Mucosa of descending colon (tissue), 3 donors: ENCODE results near the gene RAB20. TPM values are rescaled to one million over a fixed set of nuclear protein-coding genes. Genes with fewer than 3 reads are reported as not detected.

Experiments used
- ATAC-seq: fragments of 200-7000 bp; cut with Tn5 transposase; one replicate; pipeline ENCODE4 v1.9.1; 2020; ENCODE audit warnings: mild to moderate bottlenecking, moderate library complexity
- DNase-seq, 3 donors: peaks; one replicate each; pipeline ENCODE4 v3.0.0-alpha.2; 2020
- H3K36me3 ChIP-seq: fragments of 200-600 bp; one replicate; pipeline ENCODE4 v1.8.0; 2021; ENCODE audit warnings: low read depth, mild to moderate bottlenecking
- H3K4me1 ChIP-seq: fragments of 200-600 bp; one replicate; pipeline ENCODE4 v1.8.0; 2021; ENCODE audit warnings: low read depth, mild to moderate bottlenecking
- H3K4me3 ChIP-seq: fragments of 200-600 bp; one replicate; pipeline ENCODE4 v1.8.0; 2021; ENCODE audit warnings: mild to moderate bottlenecking
- H3K9me3 ChIP-seq: fragments of 200-600 bp; one replicate; pipeline ENCODE4 v1.8.0; 2021; ENCODE audit warnings: mild to moderate bottlenecking
- CTCF ChIP-seq: fragments of 200-600 bp; IDR thresholded peaks from one replicate; pipeline ENCODE4 v1.8.0; 2022; ENCODE audit warnings: antibody characterized with exemption, mild to moderate bottlenecking
- intact Hi-C, 2 donors: fragments of 100-400 bp; cut with DNase I in 1 of 2; cut with micrococcal nuclease in 1 of 2; formaldehyde crosslinking; loops; one replicate each; pipeline versions ENCODE4 v1.11.0 to v1.11.1; 2022; cut with DNase I, micrococcal nuclease
- total RNA-seq, 3 donors: library from RNA; stranded (reverse); fragmentation: NEBNext Ultra II Directional in 2 of 3; extraction: Animal tissue kit (Norgen Biotek cat#: 25700) in 2 of 3; gene quantifications; one replicate each; pipeline versions ENCODE4 v1.2.1 to v1.2.4, GENCODE V29; 2021 to 2023
- donor health status: DM: no; HTN: no; CAD: no; lungs with moderate emphysema.
- donor health status: DM: no; HTN: no; CAD: no.
- donor health status: DM: no; HTN: yes; CAD: no.

RAB20 gene
- total RNA-seq, 3 donors from 2014 or later = 24.4 to 45.2 (median 33.7) TPM

GRCh38 chr13:110511509-110512181 is 49.9 kb downstream of the RAB20 start:
- intact Hi-C loops = no loop called here
- peak in 1 of 3 donors; percentile 42 for DNase-seq
- no peak for ATAC-seq
- Histone ChIP-seq H3K36me3 (peaks cover 7% of the 10 kb centered on the region), H3K9me3 (no peaks in the 10 kb centered on the region), H3K4me1 (peaks cover 9% of the 10 kb centered on the region), H3K4me3 (no peak overlapping the region)
- no peak for TF ChIP-seq CTCF

- DNase-seq = peak in 1 of 3 donors; percentile 55
- intact Hi-C loops = no loop called here
- no peak for ATAC-seq
Observed at GRCh38 chr13:110509971-110510786, 51.3 kb downstream of the RAB20 start.

GRCh38 chr13:110509478-110509926 is 52.0 kb downstream of the RAB20 start:
- Histone ChIP-seq H3K4me1 (peaks cover 14% of the 10 kb centered on the region), H3K9me3 (no peaks in the 10 kb centered on the region), H3K36me3 (peaks cover 7% of the 10 kb centered on the region), H3K4me3 (no peak overlapping the region)
- ATAC-seq = no peak
- no peak for DNase-seq
- TF ChIP-seq CTCF = no peak
- intact Hi-C loops = no loop called here

More at GRCh38 chr13:110509971-110510786, 51.3 kb downstream of the RAB20 start:
- Histone ChIP-seq H3K4me3 (no peak overlapping the region), H3K36me3 (peaks cover 7% of the 10 kb centered on the region), H3K4me1 (peaks cover 14% of the 10 kb centered on the region), H3K9me3 (no peaks in the 10 kb centered on the region)
- no peak for TF ChIP-seq CTCF

GRCh38 chr13:110507678-110508381 is 53.7 kb downstream of the RAB20 start:
- ATAC-seq (peak; percentile 88), DNase-seq (peak; percentile 82 to 89 (median 86))
- Histone ChIP-seq H3K36me3 (peaks cover 7% of the 10 kb centered on the region), H3K4me1 (peaks cover 19% of the 10 kb centered on the region), H3K4me3 (no peak overlapping the region), H3K9me3 (no peaks in the 10 kb centered on the region)
- intact Hi-C loops = no loop called here
- no peak for TF ChIP-seq CTCF

GRCh38 chr13:110506859-110507566 is 54.5 kb downstream of the RAB20 start:
- ATAC-seq = peak; percentile 79
- Histone ChIP-seq H3K4me1 (peaks cover 19% of the 10 kb centered on the region), H3K36me3 (no peaks in the 10 kb centered on the region), H3K4me3 (no peak overlapping the region), H3K9me3 (no peaks in the 10 kb centered on the region)
- intact Hi-C loops = no loop called here
- peak; percentile 85 to 96 (median 90) for DNase-seq
- TF ChIP-seq CTCF = no peak
